Sigmoid colon (tissue), 7 donors: ENCODE measurements around the gene PLPPR3. TPM values are rescaled to one million over a fixed set of nuclear protein-coding genes. Genes with fewer than 3 reads are reported as not detected.
"Not testable (repeated sequence)": the region's sequence is repeated elsewhere in the genome, so short reads cannot be mapped to it uniquely, and the experiment has no call there.

Experiments
- DNase-seq: peaks from one replicate; pipeline ENCODE4 v3.0.0-alpha.2; 2019
- H3K27ac ChIP-seq, 4 donors: fragments of 200-600 bp; sonication (generic); one replicate each; pipeline ENCODE4 v1.5.1; 2016 to 2019; ENCODE audit warnings: mild to moderate bottlenecking in 1 of 4
- H3K27me3 ChIP-seq, 3 donors: fragments of 200-600 bp; sonication (generic); one replicate each; pipeline ENCODE4 v1.5.1; 2019; ENCODE audit warnings: mild to moderate bottlenecking in 1 of 3
- H3K36me3 ChIP-seq, 4 donors: fragments of 200-600 bp; sonication (generic); one replicate each; pipeline ENCODE4 v1.5.1; 2016 to 2019
- H3K4me1 ChIP-seq, 4 donors: fragments of 200-600 bp; sonication (generic); one replicate each; pipeline ENCODE4 v1.5.1; 2017 to 2019
- H3K4me3 ChIP-seq, 4 donors: fragments of 200-600 bp; sonication (generic); one replicate each; pipeline ENCODE4 v1.5.1; 2017 to 2019; ENCODE audit warnings: mild to moderate bottlenecking in 2 of 4, moderate library complexity in 1 of 4
- H3K9me3 ChIP-seq, 4 donors: fragments of 200-600 bp in 3 of 4; sonication (generic) in 3 of 4; one replicate each; pipeline versions ENCODE4 v1.5.1 to v1.6.1; 2013 to 2019
- EP300 ChIP-seq, 4 donors: sonication (generic); formaldehyde crosslinking; IDR thresholded peaks; one replicate each; pipeline ENCODE4 v1.6.1; 2017; ENCODE audit warnings: antibody characterized with exemption in 4 of 4
- POLR2A ChIP-seq, 2 donors: fragments of 450-650 bp; IDR thresholded peaks; one replicate each; pipeline ENCODE4 v1.6.1; 2016; ENCODE audit warnings: antibody characterized with exemption in 2 of 2, mild to moderate bottlenecking in 2 of 2, moderate library complexity in 2 of 2
- POLR2AphosphoS5 ChIP-seq, 4 donors: sonication (generic); formaldehyde crosslinking; IDR thresholded peaks; one replicate each; pipeline ENCODE4 v1.6.1; 2017; ENCODE audit warnings: antibody characterized with exemption in 4 of 4
- WGBS, 2 donors: extraction: QIAGEN DNeasy Blood & Tissue Kit; methylation state at CpG; one replicate each; pipeline ENCODE4 v1.1.7; 2013; 5-methylcytosine and 5-hydroxymethylcytosine counted together
- intact Hi-C: fragments of 100-400 bp; cut with DNase I; formaldehyde crosslinking; loops from one replicate; pipeline ENCODE4 v1.15.1; 2023
- polyA plus RNA-seq, 3 donors: library from polyadenylated mRNA; stranded (reverse); fragments of 200-250 nt; gene quantifications; one replicate each; pipeline ENCODE4 v1.2.3, GENCODE V29; 2013
- total RNA-seq, 4 donors: library from RNA; depleted of rRNA; stranded (reverse); fragments of >200 nt; gene quantifications; one replicate each; pipeline ENCODE4 v1.1.0, GENCODE V29; 2016
- TF ChIP-seq, protein P1 (sequence below), 4 experiments: fragments of 450-650 bp in 3 of 4; fragments of 200-600 bp in 1 of 4; IDR thresholded peaks; one replicate each; pipeline ENCODE4 v1.5.1; 2016 to 2019; ENCODE audit warnings: antibody characterized with exemption in 4 of 4, mild to moderate bottlenecking in 3 of 4, moderate library complexity in 2 of 4
- donor health status: healthy with polysubstance abuse.
- donor health status: Bipolar disorder and iron deficiency.
- donor health status: healthy.

The PLPPR3 gene
- total and polyA plus RNA-seq, 7 donors, result 0.07 TPM; not detected in 6

DNA sequence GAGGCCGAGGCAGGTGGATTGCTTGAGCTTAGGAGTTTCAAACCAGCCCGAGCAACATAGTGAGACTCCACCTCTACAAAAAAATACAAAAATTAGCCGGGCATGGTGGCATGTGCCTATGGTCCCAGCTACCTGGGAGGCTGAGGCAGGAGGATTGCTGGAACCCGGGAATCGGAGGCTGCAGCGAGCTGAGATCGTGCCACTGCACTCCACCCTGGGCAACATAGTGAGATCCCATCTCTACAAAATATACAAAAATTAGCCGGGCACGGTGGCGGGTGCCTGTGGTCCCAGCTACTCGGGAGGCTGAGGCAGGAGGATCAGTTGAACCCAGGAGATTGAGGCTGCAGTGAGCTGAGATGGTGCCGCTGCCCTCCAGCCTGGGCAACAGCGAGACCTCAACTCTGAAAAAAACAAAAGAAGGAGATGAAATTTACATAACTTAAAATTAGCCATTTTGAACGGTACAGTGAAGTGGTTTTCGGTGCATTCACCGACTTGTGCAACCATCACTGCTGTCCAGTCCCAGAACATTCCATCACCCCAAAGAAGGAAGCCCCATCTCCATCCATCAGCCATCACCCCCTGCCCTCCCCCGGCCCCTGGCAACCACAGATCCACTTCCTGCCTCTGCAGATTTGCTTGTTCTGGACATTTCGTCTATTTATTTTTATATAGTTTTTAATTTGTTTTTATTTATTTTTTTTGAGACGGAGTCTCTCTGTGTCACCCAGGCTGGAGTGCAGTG, 4.3 kb upstream of the PLPPR3 start:
- 80 to 81% methylated on average over 19 of the region's 19 CpGs for WGBS, 2 donors
- peaks cover 26 to 64% (median 44%) of the 10 kb centered on the region in 3 donors for H3K27me3 ChIP-seq
- intact Hi-C loops, result no loop called here
- H3K27ac ChIP-seq, result no peak overlapping the region
- no peaks in the 10 kb centered on the region for H3K36me3 ChIP-seq
- H3K4me1 ChIP-seq, result peaks cover 0 to 16% (median 15%) of the 10 kb centered on the region in 4 donors
- H3K4me3 ChIP-seq, result no peak overlapping the region
- TF ChIP-seq POLR2A (IDR thresholded peaks at IDR 0.05) (no peak), EP300 (IDR thresholded peaks at IDR 0.05) (no peak), POLR2AphosphoS5 (IDR thresholded peaks at IDR 0.05) (no peak)
- TF ChIP-seq, protein P1, sequence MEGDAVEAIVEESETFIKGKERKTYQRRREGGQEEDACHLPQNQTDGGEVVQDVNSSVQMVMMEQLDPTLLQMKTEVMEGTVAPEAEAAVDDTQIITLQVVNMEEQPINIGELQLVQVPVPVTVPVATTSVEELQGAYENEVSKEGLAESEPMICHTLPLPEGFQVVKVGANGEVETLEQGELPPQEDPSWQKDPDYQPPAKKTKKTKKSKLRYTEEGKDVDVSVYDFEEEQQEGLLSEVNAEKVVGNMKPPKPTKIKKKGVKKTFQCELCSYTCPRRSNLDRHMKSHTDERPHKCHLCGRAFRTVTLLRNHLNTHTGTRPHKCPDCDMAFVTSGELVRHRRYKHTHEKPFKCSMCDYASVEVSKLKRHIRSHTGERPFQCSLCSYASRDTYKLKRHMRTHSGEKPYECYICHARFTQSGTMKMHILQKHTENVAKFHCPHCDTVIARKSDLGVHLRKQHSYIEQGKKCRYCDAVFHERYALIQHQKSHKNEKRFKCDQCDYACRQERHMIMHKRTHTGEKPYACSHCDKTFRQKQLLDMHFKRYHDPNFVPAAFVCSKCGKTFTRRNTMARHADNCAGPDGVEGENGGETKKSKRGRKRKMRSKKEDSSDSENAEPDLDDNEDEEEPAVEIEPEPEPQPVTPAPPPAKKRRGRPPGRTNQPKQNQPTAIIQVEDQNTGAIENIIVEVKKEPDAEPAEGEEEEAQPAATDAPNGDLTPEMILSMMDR (IDR thresholded peaks at IDR 0.05), result no peak
- no peaks in the 10 kb centered on the region for H3K9me3 ChIP-seq
- no peak for DNase-seq

DNA sequence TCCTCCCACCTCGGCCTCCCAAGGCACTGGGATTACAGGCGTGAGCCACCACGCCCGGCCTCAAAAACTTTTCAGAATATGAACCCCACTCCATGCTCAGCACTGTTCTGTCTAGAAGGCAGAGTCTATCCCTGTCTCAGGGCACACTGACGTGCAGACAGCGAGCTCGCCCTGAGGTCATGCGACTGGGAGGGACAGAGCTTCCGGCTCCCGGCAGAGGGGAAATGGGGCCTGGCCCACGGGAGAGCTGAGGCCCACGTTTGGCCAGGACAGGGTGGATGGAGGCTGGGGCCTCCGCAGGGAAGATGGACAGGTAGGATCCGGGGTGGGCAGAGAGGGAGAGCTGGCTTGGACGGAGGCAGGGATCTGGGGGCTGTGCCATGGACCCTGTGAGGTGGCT, 3.1 kb upstream of the PLPPR3 start:
- peaks cover 27 to 57% (median 40%) of the 10 kb centered on the region in 3 donors for H3K27me3 ChIP-seq
- WGBS, 2 donors, result 74 to 75% methylated on average over 15 of the region's 15 CpGs
- TF ChIP-seq EP300 (IDR thresholded peaks at IDR 0.05), result no peak
- no peak for TF ChIP-seq POLR2A (IDR thresholded peaks at IDR 0.05)
- TF ChIP-seq, protein P1 (IDR thresholded peaks at IDR 0.05), result no peak
- no peak for TF ChIP-seq POLR2AphosphoS5 (IDR thresholded peaks at IDR 0.05)
- H3K4me1 ChIP-seq, result peaks cover 0 to 16% (median 15%) of the 10 kb centered on the region in 4 donors
- H3K9me3 ChIP-seq, result no peaks in the 10 kb centered on the region
- no peak overlapping the region for H3K4me3 ChIP-seq
- no peaks in the 10 kb centered on the region for H3K36me3 ChIP-seq
- intact Hi-C loops, result no loop called here
- no peak for DNase-seq
- no peak overlapping the region for H3K27ac ChIP-seq

GRCh38 chr19:823565-824121, 1.9 kb upstream of the PLPPR3 start:
- intact Hi-C loops, result no loop called here
- H3K27me3 ChIP-seq, result peaks cover 27 to 49% (median 33%) of the 10 kb centered on the region in 3 donors

GRCh38 chr19:821231-821824, 427 bp downstream of the PLPPR3 start:
- Histone ChIP-seq H3K36me3 (no peaks in the 10 kb centered on the region), H3K27me3 (peaks cover 22 to 36% (median 33%) of the 10 kb centered on the region in 3 donors), H3K9me3 (no peaks in the 10 kb centered on the region), H3K4me3 (peak overlapping the region; percentile 6 to 47 (median 34)), H3K27ac (no peak overlapping the region), H3K4me1 (peaks cover 0 to 16% (median 15%) of the 10 kb centered on the region in 4 donors)
- no peak for TF ChIP-seq POLR2AphosphoS5 (IDR thresholded peaks at IDR 0.05)
- TF ChIP-seq, protein P1 (IDR thresholded peaks at IDR 0.05), result no peak
- no peak for TF ChIP-seq POLR2A (IDR thresholded peaks at IDR 0.05)
- TF ChIP-seq EP300 (IDR thresholded peaks at IDR 0.05), result no peak
- no peak for DNase-seq
- intact Hi-C loops, result no loop called here
- WGBS, 2 donors, result 3% methylated on average over 64 of the region's 64 CpGs

More at GRCh38 chr19:823565-824121, 1.9 kb upstream of the PLPPR3 start:
- no peaks in the 10 kb centered on the region for H3K9me3 ChIP-seq
- H3K27ac ChIP-seq, result no peak overlapping the region
- H3K4me1 ChIP-seq, result peaks cover 0 to 16% (median 15%) of the 10 kb centered on the region in 4 donors
- 21 to 52% methylated on average over 12 of the region's 12 CpGs for WGBS, 2 donors
- H3K36me3 ChIP-seq, result no peaks in the 10 kb centered on the region
- TF ChIP-seq POLR2AphosphoS5 (IDR thresholded peaks at IDR 0.05) (no peak), POLR2A (IDR thresholded peaks at IDR 0.05) (no peak), EP300 (IDR thresholded peaks at IDR 0.05) (no peak)
- TF ChIP-seq, protein P1 (IDR thresholded peaks at IDR 0.05), result no peak
- no peak for DNase-seq
- H3K4me3 ChIP-seq, result no peak overlapping the region

DNA sequence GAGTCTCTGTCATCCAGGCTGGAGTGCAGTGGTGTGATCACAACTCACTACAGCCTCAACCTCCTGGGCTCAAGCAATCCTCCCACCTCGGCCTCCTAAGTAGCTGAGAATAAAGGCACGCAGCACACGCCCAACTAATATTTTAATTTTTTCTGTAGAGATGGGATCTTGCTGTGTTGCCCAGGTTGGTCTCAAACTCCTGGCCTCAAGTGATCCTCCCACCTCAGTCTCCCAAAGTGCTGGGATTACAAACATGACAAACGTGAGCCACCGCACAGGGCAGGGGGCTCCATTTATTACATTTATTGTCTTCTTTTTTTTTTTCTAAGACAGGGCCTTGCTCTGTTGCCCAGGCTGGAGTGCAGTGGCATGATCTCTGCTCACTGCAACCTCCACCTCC, 1.5 kb downstream of the PLPPR3 start:
- DNase-seq, H3K27ac ChIP-seq, H3K36me3 ChIP-seq, intact Hi-C loops, H3K4me3 ChIP-seq, H3K9me3 ChIP-seq: not testable (repeated sequence)
- Histone ChIP-seq H3K4me1 (peaks cover 0 to 16% (median 15%) of the 10 kb centered on the region in 4 donors), H3K27me3 (peaks cover 22 to 36% (median 33%) of the 10 kb centered on the region in 3 donors)
- WGBS, 2 donors, result 85 to 91% methylated on average over 5 of the region's 5 CpGs
